PC-9 (cell line): ENCODE results near the gene PARG. TPM values are rescaled to one million over a fixed set of nuclear protein-coding genes. Genes with fewer than 3 reads are reported as not detected.

Source experiments
- BruUV-seq: library from RNA; stranded (reverse); fragments of 400-500 nt; replicated peaks from 2 replicates; lab custom pipeline; 2021; lab: Mats Ljungman, UMichigan
- CTCF ChIA-PET: fragments of 300-600 bp; sonication (Branson Sonifier 250); formaldehyde crosslinking; loops from one replicate; lab custom pipeline; 2022; ENCODE audit warnings: antibody characterized with exemption; lab: Charles Lee
- POLR2A ChIA-PET: fragments of 300-600 bp; sonication (Branson Sonifier 250); formaldehyde crosslinking; loops from one replicate; lab custom pipeline; 2022; ENCODE audit warnings: antibody characterized with exemption; ENCODE audit not compliant: unreplicated experiment; lab: Charles Lee
- DNase-seq, 2 experiments: peaks; one replicate each; pipeline versions ENCODE4 v3.0.0 to v3.0.0-alpha.2; 2015 to 2022; ENCODE audit warnings: mixed read lengths in 1 of 2
- H2AFZ ChIP-seq: fragments of 200-600 bp; sonication (generic); 2 replicates; pipeline ENCODE4 v1.8.1; 2017; ENCODE audit warnings: antibody characterized with exemption
- H3F3A ChIP-seq: fragments of 200-600 bp; sonication (generic); 2 replicates; pipeline ENCODE4 v1.8.1; 2017; ENCODE audit warnings: antibody characterized with exemption, mild to moderate bottlenecking, low read depth; ENCODE audit not compliant: insufficient read depth
- H3K27ac ChIP-seq: fragments of 200-600 bp; sonication (generic); 2 replicates; pipeline ENCODE4 v1.6.1; 2016; ENCODE audit warnings: mixed run types
- H3K27me3 ChIP-seq: fragments of 200-600 bp; sonication (generic); 2 replicates; pipeline ENCODE4 v1.6.1; 2016; ENCODE audit warnings: low read depth, mixed run types; ENCODE audit not compliant: insufficient read depth
- H3K36me3 ChIP-seq: fragments of 200-600 bp; sonication (generic); 2 replicates; pipeline ENCODE4 v1.6.1; 2016; ENCODE audit warnings: low read depth, mixed run types
- H3K4me1 ChIP-seq: fragments of 200-600 bp; sonication (generic); replicated peaks from 2 replicates; pipeline ENCODE4 v1.6.1; 2016; ENCODE audit warnings: mixed run types; ENCODE audit not compliant: insufficient read depth
- H3K4me2 ChIP-seq: fragments of 200-600 bp; sonication (generic); 2 replicates; pipeline ENCODE4 v1.6.1; 2017; ENCODE audit warnings: mixed run types
- H3K4me3 ChIP-seq: fragments of 200-600 bp; sonication (generic); 2 replicates; pipeline ENCODE4 v1.6.1; 2016; ENCODE audit warnings: mixed run types
- H3K79me2 ChIP-seq: fragments of 200-600 bp; sonication (generic); 2 replicates; pipeline ENCODE4 v1.6.1; 2017; ENCODE audit warnings: low read depth, mixed run types
- H3K9me2 ChIP-seq: fragments of 200-600 bp; sonication (generic); 2 replicates; pipeline ENCODE4 v1.8.1; 2017; ENCODE audit warnings: mild to moderate bottlenecking; ENCODE audit not compliant: insufficient read depth
- H3K9me3 ChIP-seq: fragments of 200-600 bp; sonication (generic); 2 replicates; pipeline ENCODE4 v1.8.1; 2016; ENCODE audit warnings: low read depth; ENCODE audit not compliant: insufficient read depth
- H4K20me1 ChIP-seq: fragments of 200-600 bp; sonication (generic); 2 replicates; pipeline ENCODE4 v1.8.1; 2017; ENCODE audit not compliant: insufficient read depth
- CTCF ChIP-seq: fragments of 200-600 bp; sonication (generic); conservative IDR thresholded peaks from 2 replicates; pipeline ENCODE4 v1.6.1; 2017; ENCODE audit warnings: mixed run types, antibody characterized with exemption, mild to moderate bottlenecking, moderate library complexity
- EZH2 ChIP-seq: fragments of 200-600 bp; sonication (generic); IDR thresholded peaks from 2 replicates; pipeline ENCODE4 v1.8.0; 2017; ENCODE audit warnings: antibody characterized with exemption, low read depth
- intact Hi-C: fragments of 100-400 bp; cut with micrococcal nuclease; formaldehyde crosslinking; loops from one replicate; pipeline ENCODE4 v1.10.0; 2022; ENCODE audit not compliant: unreplicated experiment
- total RNA-seq: library from RNA; stranded (reverse); gene quantifications from 2 replicates; pipeline ENCODE4 v1.2.3, GENCODE V29; 2021

The PARG gene
- total RNA-seq, 1 experiment from 2014 or later = 38.8 TPM

GRCh38 chr10:49830846-49831245 lies 111.0 kb downstream of the PARG start:
- ChIA-PET POLR2A (interaction anchor here (0.7 kb wide), 1 partner anchor 21 kb away, joined by 3 read pairs; no protein-coding TSS in a partner anchor), CTCF (no interaction called here)
- Histone ChIP-seq H3K9me2 (no peaks in the 10 kb centered on the region), H3K27ac (no peak overlapping the region), H3K79me2 (no peaks in the 10 kb centered on the region), H3K9me3 (no peaks in the 10 kb centered on the region), H2AFZ (no peak overlapping the region), H3K4me1 (no peaks in the 10 kb centered on the region), H3K4me3 (no peak overlapping the region), H3K4me2 (no peak overlapping the region), H3K27me3 (no peaks in the 10 kb centered on the region), H4K20me1 (no peaks in the 10 kb centered on the region), H3K36me3 (0 out of 2 replicates have a peak, but pooled peaks cover 6% of the 10 kb centered on the region), H3F3A (no peaks in the 10 kb centered on the region)
- no TSS peak for BruUV-seq
- no peak for DNase-seq
- intact Hi-C loops = no loop called here
- TF ChIP-seq EZH2 (no peak), CTCF (no peak)

- BruUV-seq = no TSS peak
- intact Hi-C loops = no loop called here
- no peaks in the 10 kb centered on the region for H3K79me2 ChIP-seq
- H3K9me3 ChIP-seq = no peaks in the 10 kb centered on the region
- POLR2A ChIA-PET = no interaction called here
- no peaks in the 10 kb centered on the region for H3K9me2 ChIP-seq
- CTCF ChIA-PET = no interaction called here
- H4K20me1 ChIP-seq = no peaks in the 10 kb centered on the region
- no peak overlapping the region for H3K27ac ChIP-seq
- TF ChIP-seq CTCF (no peak), EZH2 (no peak)
- no peaks in the 10 kb centered on the region for H3K27me3 ChIP-seq
- 0 out of 2 replicates have a peak, but pooled peaks cover 6% of the 10 kb centered on the region for H3K36me3 ChIP-seq
- H3K4me2 ChIP-seq = no peak overlapping the region
- no peak overlapping the region for H2AFZ ChIP-seq
- H3F3A ChIP-seq = no peaks in the 10 kb centered on the region
- no peak overlapping the region for H3K4me3 ChIP-seq
- no peak for DNase-seq
- H3K4me1 ChIP-seq = no peaks in the 10 kb centered on the region
Observed at GRCh38 chr10:49830016-49830415, 111.8 kb downstream of the PARG start.

GRCh38 chr10:49827297-49827696 lies 114.5 kb downstream of the PARG start:
- POLR2A ChIA-PET = no interaction called here
- CTCF ChIA-PET = no interaction called here
- no peak overlapping the region for H3K4me3 ChIP-seq
- no peak overlapping the region for H3K27ac ChIP-seq
- intact Hi-C loops = no loop called here
- H2AFZ ChIP-seq = no peak overlapping the region
- BruUV-seq = no TSS peak
- H3F3A ChIP-seq = no peaks in the 10 kb centered on the region
- no peaks in the 10 kb centered on the region for H3K9me2 ChIP-seq
- no peaks in the 10 kb centered on the region for H3K27me3 ChIP-seq
- no peaks in the 10 kb centered on the region for H3K79me2 ChIP-seq
- H3K9me3 ChIP-seq = no peaks in the 10 kb centered on the region
- no peak for DNase-seq
- H4K20me1 ChIP-seq = no peaks in the 10 kb centered on the region
- TF ChIP-seq EZH2 = no peak
- no peak for TF ChIP-seq CTCF
- no peaks in the 10 kb centered on the region for H3K4me1 ChIP-seq
- no peak overlapping the region for H3K4me2 ChIP-seq
- H3K36me3 ChIP-seq = 0 out of 2 replicates have a peak, but pooled peaks cover 3% of the 10 kb centered on the region
